HG03025 (cell line): ENCODE results near the gene TNNC2.
"Not testable (repeated sequence)": the region's sequence is repeated elsewhere in the genome, so short reads cannot be mapped to it uniquely, and the experiment has no call there.

Source experiments
- ATAC-seq: cut with Tn5 transposase; IDR thresholded peaks from one replicate; pipeline ENCODE4 v1.9.1; 2021; ENCODE audit warnings: mild to moderate bottlenecking, moderate library complexity; ENCODE audit not compliant: unreplicated experiment, low FRiP score

TNNC2 gene

GRCh38 chr20:45850238-45850637, 23.1 kb upstream of the TNNC2 start:
- no peak for ATAC-seq

GRCh38 chr20:45848969-45849582, 22.0 kb upstream of the TNNC2 start:
- ATAC-seq = no peak

GRCh38 chr20:45848421-45848820, 21.3 kb upstream of the TNNC2 start:
- no peak for ATAC-seq

GRCh38 chr20:45845452-45845851, 18.3 kb upstream of the TNNC2 start:
- no peak for ATAC-seq

GRCh38 chr20:45843506-45843905, 16.4 kb upstream of the TNNC2 start:
- ATAC-seq = no peak

GRCh38 chr20:45842169-45842812, 15.2 kb upstream of the TNNC2 start:
- ATAC-seq = peak; percentile 59

GRCh38 chr20:45841407-45842129, 14.5 kb upstream of the TNNC2 start:
- no peak for ATAC-seq

- no peak for ATAC-seq
Measured at GRCh38 chr20:45840700-45841198, 13.6 kb upstream of the TNNC2 start.

GRCh38 chr20:45836841-45837240, 9.7 kb upstream of the TNNC2 start:
- no peak for ATAC-seq

GRCh38 chr20:45835825-45836224, 8.7 kb upstream of the TNNC2 start:
- no peak for ATAC-seq

- no peak for ATAC-seq
Measured at GRCh38 chr20:45835329-45835765, 8.2 kb upstream of the TNNC2 start.

- ATAC-seq = no peak
Measured at GRCh38 chr20:45834797-45835161, 7.7 kb upstream of the TNNC2 start.

- ATAC-seq = no peak
Measured at GRCh38 chr20:45833883-45834796, 7.0 kb upstream of the TNNC2 start.

- ATAC-seq = no peak
Measured at GRCh38 chr20:45833030-45833882, 6.1 kb upstream of the TNNC2 start, which contains the start of gene SNX21. TSS of gene SNX21 (plus strand) at chr20:45833799. CDS start at chr20:45833920, 121 bp downstream.

- no peak for ATAC-seq
Measured at GRCh38 chr20:45832619-45833018, 5.5 kb upstream of the TNNC2 start.

- ATAC-seq = not testable (repeated sequence)
Measured at GRCh38 chr20:45829673-45830106, 2.6 kb upstream of the TNNC2 start.

GRCh38 chr20:45828589-45828988, 1.5 kb upstream of the TNNC2 start:
- ATAC-seq = no peak

GRCh38 chr20:45827712-45828111, 600 bp upstream of the TNNC2 start:
- ATAC-seq = no peak

GRCh38 chr20:45826381-45827019, 612 bp downstream of the TNNC2 start:
- no peak for ATAC-seq
